Duodenal mucosa (tissue), 2 donors: ENCODE data around the gene C3orf62.

ENCODE experiments used
- H3K27ac ChIP-seq: one replicate; pipeline ENCODE4 v1.7.0; 2013; ENCODE audit warnings: low read depth, low read length
- H3K27me3 ChIP-seq, 2 donors: one replicate each; pipeline ENCODE4 v1.7.0; 2013; ENCODE audit warnings: low read length in 2 of 2, control low read depth in 1 of 2; ENCODE audit not compliant: insufficient read depth in 2 of 2, control insufficient read depth in 1 of 2
- H3K36me3 ChIP-seq, 2 donors: one replicate each; pipeline ENCODE4 v1.7.0; 2013; ENCODE audit warnings: low read length in 2 of 2, control low read depth in 1 of 2; ENCODE audit not compliant: insufficient read depth in 2 of 2, control insufficient read depth in 1 of 2
- H3K4me1 ChIP-seq, 2 donors: one replicate each; pipeline ENCODE4 v1.7.0; 2013; ENCODE audit warnings: low read length in 2 of 2, control low read depth in 1 of 2; ENCODE audit not compliant: insufficient read depth in 2 of 2, control insufficient read depth in 1 of 2
- H3K4me3 ChIP-seq, 2 donors: one replicate each; pipeline ENCODE4 v1.7.0; 2013; ENCODE audit warnings: low read length in 2 of 2, low read depth in 1 of 2
- H3K9ac ChIP-seq, 2 donors: one replicate each; pipeline ENCODE4 v1.7.0; 2013; ENCODE audit warnings: low read length in 2 of 2, low read depth in 1 of 2
- H3K9me3 ChIP-seq, 2 donors: one replicate each; pipeline ENCODE4 v1.7.0; 2013; ENCODE audit warnings: low read length in 2 of 2, control low read depth in 1 of 2; ENCODE audit not compliant: control insufficient read depth in 1 of 2

The C3orf62 gene

DNA sequence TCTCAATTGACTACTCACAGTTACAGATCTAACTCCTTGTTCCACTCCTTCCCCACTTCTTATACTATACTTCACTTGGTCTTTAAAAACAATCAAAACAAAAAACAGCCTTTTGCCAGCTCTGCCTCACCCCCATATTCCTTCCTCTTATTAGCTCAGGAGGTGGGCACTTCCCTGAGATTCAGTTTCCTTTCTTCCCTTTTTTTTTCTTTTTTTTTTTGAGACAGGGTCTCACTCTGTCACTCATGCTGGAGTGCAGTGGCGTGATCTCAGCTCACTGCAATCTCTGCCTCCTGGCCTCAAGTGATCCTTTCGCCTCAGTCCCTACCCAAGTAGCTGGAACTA is 6.9 kb downstream of the C3orf62 start:
- H3K27me3 ChIP-seq = no peaks in the 10 kb centered on the region
- H3K4me1 ChIP-seq = peaks cover 11 to 15% of the 10 kb centered on the region in 2 donors
- no peaks in the 10 kb centered on the region for H3K9me3 ChIP-seq
- peaks cover 0 to 9% of the 10 kb centered on the region in 2 donors for H3K36me3 ChIP-seq
- no peak overlapping the region for H3K4me3 ChIP-seq
- no peak overlapping the region for H3K27ac ChIP-seq
- H3K9ac ChIP-seq = no peak overlapping the region

DNA sequence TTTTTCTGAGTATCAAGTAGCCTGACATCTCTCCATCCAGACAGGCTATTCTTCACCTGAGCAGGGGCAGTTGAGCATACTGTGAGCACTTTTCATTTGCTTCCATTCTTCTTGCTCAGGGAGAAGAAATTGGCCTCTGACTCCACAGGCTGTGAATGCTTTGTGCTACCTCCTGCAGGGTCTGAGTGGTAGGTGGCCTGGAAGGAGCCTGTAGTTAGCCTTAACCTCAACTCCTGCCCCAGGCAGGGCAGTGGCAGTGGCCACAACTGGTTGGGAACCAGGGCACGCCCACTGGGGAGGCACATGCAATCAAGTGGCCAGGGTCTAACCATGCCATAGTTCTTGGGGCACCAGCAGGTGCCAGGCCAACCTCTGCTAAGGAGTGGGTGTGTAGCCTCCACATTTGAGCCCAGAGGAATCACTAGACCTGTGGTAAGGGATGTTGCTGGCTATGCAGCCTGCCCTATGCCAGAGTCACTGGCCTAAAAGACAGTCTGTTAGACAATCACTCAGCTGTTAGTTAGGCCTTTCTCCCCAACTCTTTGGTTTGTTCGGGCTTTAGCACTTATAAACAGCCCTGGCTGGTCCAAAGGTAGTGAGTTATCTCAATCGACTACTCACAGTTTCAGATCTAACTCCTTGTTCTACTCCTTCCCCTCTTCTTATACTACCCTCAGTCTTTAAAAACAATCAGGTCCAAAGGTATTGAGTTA is 7.4 kb downstream of the C3orf62 start:
- H3K27ac ChIP-seq = no peak overlapping the region
- peaks cover 0 to 9% of the 10 kb centered on the region in 2 donors for H3K36me3 ChIP-seq
- no peaks in the 10 kb centered on the region for H3K9me3 ChIP-seq
- peaks cover 11 to 15% of the 10 kb centered on the region in 2 donors for H3K4me1 ChIP-seq
- no peak overlapping the region for H3K9ac ChIP-seq
- H3K4me3 ChIP-seq = peak overlapping the region in 1 of 2 donors; percentile 24
- H3K27me3 ChIP-seq = no peaks in the 10 kb centered on the region

DNA sequence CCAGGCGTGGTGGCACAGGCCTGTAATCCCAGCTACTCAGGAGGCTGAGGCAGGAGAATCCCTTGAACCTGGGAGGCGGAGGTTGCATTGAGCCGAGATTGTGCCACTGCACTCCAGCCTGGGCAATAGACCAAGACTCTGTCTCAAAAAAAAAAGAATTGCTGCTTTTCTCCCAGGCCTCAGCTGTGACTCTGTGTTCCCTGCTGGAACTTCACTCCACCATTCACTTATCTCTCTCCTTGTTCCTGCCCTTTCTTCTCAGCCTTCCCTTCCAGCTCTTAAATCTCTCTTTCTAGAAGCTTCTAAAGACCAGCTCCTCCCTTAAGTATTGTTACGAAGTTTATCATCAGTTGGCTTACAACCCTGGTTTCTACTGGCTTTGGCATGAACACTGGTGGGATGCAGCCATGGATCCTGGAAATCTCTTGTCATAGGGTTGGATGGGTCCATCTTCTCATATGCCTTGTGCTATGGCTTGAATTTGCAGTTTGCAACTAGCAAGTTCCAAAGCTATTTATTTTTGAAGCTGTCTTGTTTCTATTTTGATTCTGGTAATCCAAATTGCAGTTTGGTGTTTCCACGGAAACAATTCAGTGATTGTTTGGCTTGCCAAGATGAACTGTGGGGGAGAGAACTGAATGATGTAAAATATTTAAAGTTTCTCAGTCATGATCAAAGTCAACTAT is 10.5 kb downstream of the C3orf62 start:
- H3K36me3 ChIP-seq = peaks cover 0 to 9% of the 10 kb centered on the region in 2 donors
- no peak overlapping the region for H3K4me3 ChIP-seq
- no peak overlapping the region for H3K27ac ChIP-seq
- peaks cover 11 to 15% of the 10 kb centered on the region in 2 donors for H3K4me1 ChIP-seq
- H3K9ac ChIP-seq = no peak overlapping the region
- no peaks in the 10 kb centered on the region for H3K27me3 ChIP-seq
- no peaks in the 10 kb centered on the region for H3K9me3 ChIP-seq

DNA sequence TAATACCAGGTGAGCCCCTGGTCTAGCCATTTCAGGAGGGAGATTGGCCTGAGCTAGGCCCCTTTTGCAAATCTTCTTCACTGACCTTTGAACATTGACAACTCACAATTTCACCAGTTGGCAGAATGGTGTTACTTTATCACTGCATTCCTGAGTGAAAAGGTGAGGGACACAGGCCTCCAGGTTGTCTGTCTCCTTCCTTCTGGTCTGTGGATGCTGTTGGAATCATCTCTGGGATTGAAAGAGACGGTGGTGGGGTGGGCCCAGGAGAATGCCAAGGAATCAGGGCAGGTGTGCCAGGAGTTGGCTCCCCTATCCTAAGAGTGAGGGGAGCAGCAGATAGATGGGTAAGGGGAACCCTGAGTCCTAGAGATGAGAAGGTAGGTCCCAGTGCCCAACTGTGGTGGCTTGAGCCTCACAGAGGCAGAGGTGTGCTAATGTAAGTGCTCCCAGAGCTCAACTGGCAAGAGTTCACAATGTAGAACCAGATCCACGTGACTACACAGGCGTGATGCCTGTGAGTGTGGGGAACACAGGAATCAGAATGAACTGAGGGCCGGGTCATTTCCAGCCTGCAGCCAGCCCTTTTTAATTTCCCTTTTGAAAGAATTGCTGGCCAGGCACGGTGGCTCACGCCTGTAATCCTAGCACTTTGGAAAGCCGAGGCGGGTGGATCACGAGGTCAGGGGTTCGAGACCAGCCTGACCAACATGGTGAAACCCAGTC is 11.2 kb downstream of the C3orf62 start:
- no peak overlapping the region for H3K27ac ChIP-seq
- no peak overlapping the region for H3K9ac ChIP-seq
- peaks cover 0 to 4% of the 10 kb centered on the region in 2 donors for H3K36me3 ChIP-seq
- no peaks in the 10 kb centered on the region for H3K9me3 ChIP-seq
- no peaks in the 10 kb centered on the region for H3K27me3 ChIP-seq
- H3K4me1 ChIP-seq = peaks cover 15% of the 10 kb centered on the region in 2 donors
- no peak overlapping the region for H3K4me3 ChIP-seq

DNA sequence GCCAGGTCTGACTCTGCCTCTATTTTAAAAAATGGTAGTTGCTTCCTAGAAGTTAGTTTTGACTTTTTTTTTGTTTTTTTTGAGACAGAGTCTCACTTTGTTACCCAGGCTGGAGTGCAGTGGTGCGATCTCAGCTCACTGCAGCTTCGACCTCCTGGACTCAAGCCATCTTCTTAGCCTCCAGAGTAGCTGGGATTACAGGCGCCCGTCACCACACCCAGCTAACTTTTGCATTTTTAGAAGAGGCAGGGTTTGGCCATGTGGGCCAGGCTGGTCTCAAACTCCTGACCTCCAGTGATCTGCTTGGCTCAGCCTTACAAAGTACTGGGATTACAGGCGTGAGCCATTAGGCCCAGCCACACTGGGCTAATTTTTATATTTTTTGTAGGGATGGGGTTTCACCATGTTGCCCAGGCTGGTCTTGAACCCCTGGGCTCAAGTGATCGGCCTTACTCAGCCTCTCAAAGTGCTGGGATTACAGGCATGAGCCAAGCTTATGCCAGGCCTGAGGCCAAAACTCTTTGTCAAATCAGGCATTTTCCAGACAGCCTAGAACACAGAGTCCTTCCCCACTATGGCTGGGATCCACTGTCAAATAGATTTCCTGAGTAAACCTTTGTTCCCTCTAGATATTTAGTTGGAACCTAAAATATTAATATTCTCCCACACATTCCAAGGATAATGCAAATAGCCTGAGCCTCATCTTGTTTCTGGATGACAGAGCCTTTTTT is 13.7 kb downstream of the C3orf62 start:
- H3K4me3 ChIP-seq = no peak overlapping the region
- H3K9me3 ChIP-seq = no peaks in the 10 kb centered on the region
- H3K9ac ChIP-seq = no peak overlapping the region
- H3K36me3 ChIP-seq = no peaks in the 10 kb centered on the region
- H3K27me3 ChIP-seq = no peaks in the 10 kb centered on the region
- peaks cover 0 to 12% of the 10 kb centered on the region in 2 donors for H3K4me1 ChIP-seq
- H3K27ac ChIP-seq = no peak overlapping the region

DNA sequence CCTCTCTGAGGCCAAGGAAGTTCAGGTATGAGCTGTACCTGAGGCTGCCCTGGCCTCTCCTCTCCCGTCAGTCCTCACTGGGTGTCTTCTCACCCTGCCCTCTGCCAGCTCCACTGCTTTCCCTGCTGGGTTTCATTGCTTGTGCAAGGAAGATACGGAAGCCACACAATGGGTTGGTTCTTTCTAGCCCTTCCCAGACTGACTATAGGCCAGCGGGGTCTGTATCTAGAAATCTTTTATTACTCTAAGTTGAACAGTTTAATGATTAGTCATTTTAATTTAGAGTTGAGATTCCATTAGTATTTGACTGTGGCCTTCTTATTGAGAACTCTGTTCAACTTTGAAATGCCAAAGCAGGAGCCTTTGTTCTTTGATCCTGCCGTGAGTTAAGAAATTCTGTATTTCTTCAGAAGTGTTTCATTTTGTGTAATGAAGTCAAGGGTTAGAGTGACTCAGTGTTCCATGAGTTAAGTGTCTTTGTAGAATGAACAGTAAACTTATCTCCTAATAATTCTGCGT is 16.2 kb downstream of the C3orf62 start:
- H3K27ac ChIP-seq = no peak overlapping the region
- H3K4me3 ChIP-seq = no peak overlapping the region
- H3K9me3 ChIP-seq = no peaks in the 10 kb centered on the region
- H3K27me3 ChIP-seq = no peaks in the 10 kb centered on the region
- H3K4me1 ChIP-seq = peaks cover 5 to 19% of the 10 kb centered on the region in 2 donors
- no peaks in the 10 kb centered on the region for H3K36me3 ChIP-seq
- no peak overlapping the region for H3K9ac ChIP-seq

DNA sequence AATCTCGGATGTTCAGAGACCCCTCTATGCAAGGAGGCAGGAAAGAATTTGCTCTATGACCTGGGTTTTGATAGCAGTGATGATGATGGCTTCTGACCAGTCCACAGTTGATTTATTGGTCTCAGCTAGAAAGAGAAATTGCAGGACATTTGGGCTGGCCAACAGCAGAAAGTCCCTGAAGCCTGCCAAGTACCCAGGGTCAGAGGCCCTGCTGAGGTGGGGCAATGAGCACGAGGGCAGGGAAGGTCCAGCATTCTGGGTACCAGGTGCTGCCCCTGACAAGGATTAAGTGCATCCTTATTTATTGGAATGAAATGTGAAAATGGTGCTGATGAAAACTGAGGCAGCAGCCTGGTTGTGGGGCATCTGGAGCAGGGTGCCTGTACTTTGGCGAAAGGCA is 19.8 kb downstream of the C3orf62 start:
- H3K9me3 ChIP-seq = no peaks in the 10 kb centered on the region
- no peak overlapping the region for H3K27ac ChIP-seq
- no peak overlapping the region for H3K9ac ChIP-seq
- peaks cover 7 to 22% of the 10 kb centered on the region in 2 donors for H3K4me1 ChIP-seq
- H3K27me3 ChIP-seq = no peaks in the 10 kb centered on the region
- H3K4me3 ChIP-seq = no peak overlapping the region
- no peaks in the 10 kb centered on the region for H3K36me3 ChIP-seq

DNA sequence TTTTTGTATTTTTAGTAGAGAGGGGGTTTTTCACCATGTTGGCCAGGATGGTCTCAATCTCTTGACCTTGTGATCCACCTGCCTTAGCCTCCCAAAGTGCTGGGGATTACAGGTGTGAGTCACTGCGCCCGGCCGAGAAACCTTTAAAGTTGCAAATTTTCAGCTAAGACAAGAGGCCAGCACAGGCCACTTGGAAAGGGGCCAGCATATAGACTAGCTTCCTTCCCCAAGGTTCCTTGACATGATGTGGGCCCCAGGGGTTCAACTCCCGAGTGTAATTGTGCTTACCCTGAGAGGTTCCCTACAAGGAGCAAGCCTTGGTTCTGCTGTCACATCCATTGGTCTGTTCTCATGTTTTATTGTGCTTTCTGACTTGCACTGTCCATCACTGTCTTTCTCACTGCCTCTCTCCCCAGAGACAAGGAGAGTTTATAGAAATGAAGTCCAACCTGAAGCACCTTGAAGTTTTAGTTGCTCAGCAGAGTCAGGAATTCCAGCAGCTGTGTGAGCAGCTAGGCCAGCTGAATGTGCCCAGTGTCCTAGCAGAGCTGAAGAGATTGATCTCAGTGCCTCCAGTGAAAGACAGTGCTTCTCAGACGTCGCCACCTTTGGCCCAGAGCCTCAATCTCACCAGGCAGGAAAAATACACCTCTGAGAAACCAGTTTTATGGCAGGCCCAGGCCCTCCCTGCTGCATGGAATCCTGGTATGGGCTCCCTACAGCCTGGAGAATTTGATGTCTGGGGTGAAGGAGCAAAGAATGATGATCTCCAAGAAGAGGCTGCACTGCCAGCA is 21.1 kb downstream of the C3orf62 start:
- no peaks in the 10 kb centered on the region for H3K27me3 ChIP-seq
- no peak overlapping the region for H3K4me3 ChIP-seq
- no peaks in the 10 kb centered on the region for H3K36me3 ChIP-seq
- no peaks in the 10 kb centered on the region for H3K9me3 ChIP-seq
- no peak overlapping the region for H3K27ac ChIP-seq
- no peak overlapping the region for H3K9ac ChIP-seq
- peaks cover 7 to 18% of the 10 kb centered on the region in 2 donors for H3K4me1 ChIP-seq

DNA sequence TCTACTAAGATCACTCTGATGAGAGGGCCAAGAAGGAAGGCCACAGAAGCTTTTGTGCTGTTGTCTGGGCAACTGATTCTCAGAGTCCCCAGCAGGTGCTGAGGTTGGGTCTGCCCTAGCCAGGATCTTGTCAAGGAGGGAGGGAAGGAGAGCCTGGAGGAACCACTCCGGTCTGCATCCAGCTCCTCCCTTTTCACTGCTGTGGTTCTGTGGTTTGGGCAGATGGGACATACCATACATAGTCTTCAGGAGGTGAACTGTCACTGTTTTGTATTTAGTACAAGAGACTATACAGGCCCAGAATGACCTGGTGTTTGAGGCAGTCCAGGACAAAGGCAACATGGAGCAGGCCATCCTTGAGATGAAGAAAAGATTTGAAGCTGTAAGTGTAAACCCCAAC is 21.9 kb downstream of the C3orf62 start:
- Histone ChIP-seq H3K4me3 (no peak overlapping the region), H3K9ac (no peak overlapping the region), H3K4me1 (peaks cover 7 to 11% of the 10 kb centered on the region in 2 donors), H3K36me3 (no peaks in the 10 kb centered on the region), H3K27ac (no peak overlapping the region), H3K9me3 (no peaks in the 10 kb centered on the region), H3K27me3 (no peaks in the 10 kb centered on the region)
